Small intestine (tissue), 7 donors: ENCODE data around the gene METRNL. TPM values are rescaled to one million over a fixed set of nuclear protein-coding genes. Genes with fewer than 3 reads are reported as not detected.

Experiments used
- DNase-seq, 2 donors: peaks; one replicate each; pipeline versions ENCODE4 v3.0.0 to v3.0.0-alpha.2; 2013
- FAIRE-seq: peaks from 2 replicates; lab custom pipeline; 2012; peaks lifted over from hg19 to GRCh38; lab: Jason Lieb, UNC
- H3K27ac ChIP-seq, 3 donors: one replicate each; pipeline ENCODE4 v1.5.1; 2013; ENCODE audit warnings: low read length in 2 of 3, mild to moderate bottlenecking in 2 of 3, control low read depth in 1 of 3, inconsistent platforms in 1 of 3, low read depth in 1 of 3, moderate library complexity in 1 of 3
- H3K27me3 ChIP-seq, 3 donors: one replicate each; pipeline ENCODE4 v1.6.1; 2013; ENCODE audit warnings: low read length in 3 of 3, inconsistent platforms in 1 of 3; ENCODE audit not compliant: control insufficient read depth in 3 of 3, insufficient read depth in 3 of 3
- H3K36me3 ChIP-seq, 3 donors: one replicate each; pipeline ENCODE4 v1.6.1; 2013; ENCODE audit warnings: low read length in 3 of 3, inconsistent platforms in 1 of 3, low read depth in 1 of 3, mild to moderate bottlenecking in 1 of 3, moderate library complexity in 1 of 3; ENCODE audit not compliant: control insufficient read depth in 3 of 3, insufficient read depth in 2 of 3
- H3K4me1 ChIP-seq, 3 donors: one replicate each; pipeline ENCODE4 v1.6.1; 2013; ENCODE audit warnings: low read length in 2 of 3, inconsistent platforms in 1 of 3, low read depth in 1 of 3, mild to moderate bottlenecking in 1 of 3, moderate library complexity in 1 of 3; ENCODE audit not compliant: control insufficient read depth in 3 of 3, insufficient read depth in 2 of 3
- H3K4me3 ChIP-seq, 3 donors: one replicate each; pipeline ENCODE4 v1.5.1; 2013; ENCODE audit warnings: low read length in 3 of 3, control low read depth in 1 of 3, inconsistent platforms in 1 of 3, low read depth in 1 of 3, mild to moderate bottlenecking in 1 of 3, moderate library complexity in 1 of 3
- H3K9me3 ChIP-seq, 2 donors: one replicate each; pipeline ENCODE4 v1.6.1; 2013; ENCODE audit warnings: low read depth in 1 of 2, low read length in 1 of 2; ENCODE audit not compliant: control insufficient read depth in 2 of 2, insufficient read depth in 1 of 2
- WGBS, 3 donors: extraction: QIAGEN DNeasy Blood & Tissue Kit; methylation state at CpG; one replicate each; pipeline ENCODE4 v1.1.7; 2013; 5-methylcytosine and 5-hydroxymethylcytosine counted together
- polyA plus RNA-seq, 4 donors: library from polyadenylated mRNA; stranded (reverse) in 3 of 4; unstranded in 1 of 4; fragments of 200-250 nt in 3 of 4; fragments of 120-200 nt in 1 of 4; gene quantifications; one replicate each; pipeline versions ENCODE4 v1.2.1 to v1.2.3, GENCODE V29; 2013
- donor health status: healthy with polysubstance abuse.
- donor health status: control.
- donor health status: control.
- donor health status: Bipolar disorder and iron deficiency.
- donor health status: healthy.

Gene METRNL
- polyA plus RNA-seq, 4 donors, result 64.4 to 119 (median 115) TPM

GRCh38 chr17:83077939-83078338, 1.5 kb upstream of the METRNL start:
- Histone ChIP-seq H3K9me3 (no peaks in the 10 kb centered on the region), H3K27me3 (peaks cover 0 to 37% (median 6%) of the 10 kb centered on the region in 3 donors), H3K36me3 (peaks cover 0 to 17% (median 0%) of the 10 kb centered on the region in 3 donors), H3K4me3 (peak overlapping the region in 1 of 3 donors; percentile 30), H3K4me1 (peaks cover under 1 to 37% (median 6%) of the 10 kb centered on the region in 3 donors), H3K27ac (no peak overlapping the region)
- FAIRE-seq, result no peak
- 27 to 54% (median 32%) methylated on average over 7 of the region's 7 CpGs for WGBS, 3 donors
- DNase-seq, result peak in 1 of 2 donors; percentile 52

DNA sequence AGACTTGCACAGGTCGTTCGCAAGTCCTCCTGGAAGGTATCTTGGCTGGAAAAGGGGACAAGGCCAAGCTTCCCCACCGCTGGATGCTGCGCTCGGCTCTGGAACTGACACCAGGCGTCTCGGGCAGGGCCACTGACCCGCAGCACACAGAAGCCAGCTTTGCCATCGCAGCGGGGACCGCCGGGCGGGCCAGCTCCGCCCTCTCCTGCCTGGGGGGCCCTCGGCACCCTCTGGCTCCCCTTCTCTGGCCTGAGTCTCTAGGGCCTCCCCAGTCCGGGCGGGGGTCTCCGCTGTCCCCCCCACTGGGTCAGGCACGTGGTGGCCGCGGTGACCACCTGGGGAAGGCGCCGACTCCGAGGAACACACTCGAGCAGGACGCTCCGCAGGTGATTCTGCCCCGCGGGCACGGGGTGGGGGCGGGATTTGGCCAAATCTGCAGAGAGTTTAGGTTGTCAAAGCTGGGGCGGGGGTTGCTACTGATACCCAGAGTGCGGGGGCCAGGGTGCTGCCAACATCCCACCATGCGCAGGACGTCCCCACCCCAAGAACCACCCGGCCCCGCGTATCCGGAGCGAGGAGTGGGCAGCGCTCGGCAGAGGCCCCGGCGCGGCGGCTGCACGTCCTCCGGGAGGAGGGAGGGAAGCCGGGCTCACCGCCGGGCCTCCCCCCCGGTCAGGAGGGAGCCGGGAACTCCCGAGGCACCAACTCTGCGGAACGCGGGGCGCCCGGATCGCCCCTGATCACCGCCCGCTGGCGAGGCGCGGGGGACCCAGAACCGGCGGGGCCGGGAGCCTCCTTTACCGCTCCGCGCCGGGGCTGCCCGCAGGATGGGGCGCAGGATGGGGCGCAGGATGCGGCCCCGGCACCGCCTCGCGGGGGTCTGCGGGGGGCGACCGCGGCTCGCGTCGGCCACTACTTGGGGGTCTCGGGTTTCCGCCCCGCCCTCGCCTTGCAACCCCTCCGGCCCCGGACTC, 744 bp upstream of the METRNL start:
- WGBS, 3 donors, result 2 to 6% (median 4%) methylated on average over 50 to 93 of the region's 93 CpGs
- peak overlapping the region in 1 of 3 donors; percentile 33 for H3K27ac ChIP-seq
- H3K4me3 ChIP-seq, result peak overlapping the region; percentile 30 to 96 (median 50)
- FAIRE-seq, result no peak
- peak in 1 of 2 donors; percentile 67 for DNase-seq
- peaks cover 0 to 24% (median 0%) of the 10 kb centered on the region in 3 donors for H3K36me3 ChIP-seq
- peaks cover 0 to 37% (median 6%) of the 10 kb centered on the region in 3 donors for H3K27me3 ChIP-seq
- H3K9me3 ChIP-seq, result no peaks in the 10 kb centered on the region
- peaks cover 7 to 38% (median 7%) of the 10 kb centered on the region in 3 donors for H3K4me1 ChIP-seq

GRCh38 chr17:83079766-83080578, 563 bp downstream of the METRNL start:
- 0 to 1% (median 0%) methylated on average over 20 to 127 of the region's 127 CpGs for WGBS, 3 donors
- Histone ChIP-seq H3K36me3 (peaks cover 0 to 33% (median 0%) of the 10 kb centered on the region in 3 donors), H3K27me3 (peaks cover 0 to 32% (median 6%) of the 10 kb centered on the region in 3 donors), H3K9me3 (no peaks in the 10 kb centered on the region), H3K27ac (peak overlapping the region; percentile 83 to 100 (median 100)), H3K4me3 (peak overlapping the region; percentile 18 to 96 (median 89)), H3K4me1 (peaks cover 13 to 48% (median 15%) of the 10 kb centered on the region in 3 donors)
- DNase-seq (peak in 1 of 2 donors; percentile 62), FAIRE-seq (no peak)

GRCh38 chr17:83080579-83080857, 1.1 kb downstream of the METRNL start:
- Histone ChIP-seq H3K4me1 (peaks cover 13 to 54% (median 19%) of the 10 kb centered on the region in 3 donors), H3K27ac (peak overlapping the region; percentile 83 to 100 (median 100)), H3K4me3 (peak overlapping the region; percentile 77 to 96 (median 89)), H3K9me3 (no peaks in the 10 kb centered on the region), H3K36me3 (peaks cover 0 to 39% (median 2%) of the 10 kb centered on the region in 3 donors), H3K27me3 (peaks cover 0 to 32% (median 6%) of the 10 kb centered on the region in 3 donors)
- no peak for FAIRE-seq
- 0 to 1% (median 0%) methylated on average over 33 to 42 of the region's 44 CpGs for WGBS, 3 donors
- no peak for DNase-seq

GRCh38 chr17:83080858-83081683, 1.7 kb downstream of the METRNL start:
- 1 to 3% (median 2%) methylated on average over 51 to 91 of the region's 91 CpGs for WGBS, 3 donors

GRCh38 chr17:83081684-83082201, 2.3 kb downstream of the METRNL start:
- WGBS, 3 donors, result 16 to 36% (median 26%) methylated on average over 23 of the region's 23 CpGs
- DNase-seq, result peak; percentile 97

More at GRCh38 chr17:83080858-83081683, 1.7 kb downstream of the METRNL start:
- Histone ChIP-seq H3K36me3 (peaks cover 0 to 44% (median 5%) of the 10 kb centered on the region in 3 donors), H3K27ac (peak overlapping the region; percentile 90 to 100 (median 100)), H3K27me3 (peaks cover 0 to 26% (median 6%) of the 10 kb centered on the region in 3 donors), H3K4me3 (peak overlapping the region; percentile 77 to 96 (median 89)), H3K9me3 (no peaks in the 10 kb centered on the region), H3K4me1 (peaks cover 13 to 59% (median 21%) of the 10 kb centered on the region in 3 donors)
- peak in 1 of 2 donors; percentile 83 for DNase-seq
- no peak for FAIRE-seq

DNA sequence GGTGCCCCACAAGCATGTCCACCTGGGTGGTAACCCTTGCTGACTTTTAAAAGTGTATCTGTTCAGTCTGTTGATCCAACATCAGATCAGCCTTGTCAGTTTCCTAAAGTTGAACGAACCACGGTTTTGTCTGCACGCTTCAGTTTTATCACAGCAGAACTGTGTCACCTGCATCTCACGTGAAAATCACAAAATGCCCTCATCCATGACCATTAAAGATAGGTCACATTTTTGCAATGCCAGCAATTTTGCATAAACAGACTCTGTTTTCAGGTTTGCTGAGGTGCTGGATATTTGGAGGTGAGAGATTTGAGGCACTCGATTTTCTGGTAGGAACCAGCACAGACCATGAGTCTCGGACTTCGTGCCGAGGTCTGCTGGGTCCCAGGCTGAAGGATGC, 3.0 kb downstream of the METRNL start:
- no peak for FAIRE-seq

More at GRCh38 chr17:83081684-83082201, 2.3 kb downstream of the METRNL start:
- FAIRE-seq, result no peak
- Histone ChIP-seq H3K4me3 (peak overlapping the region in 2 of 3 donors; percentile 77 to 96), H3K36me3 (peaks cover 0 to 51% (median 7%) of the 10 kb centered on the region in 3 donors), H3K4me1 (peaks cover 13 to 66% (median 21%) of the 10 kb centered on the region in 3 donors), H3K9me3 (no peaks in the 10 kb centered on the region), H3K27ac (peak overlapping the region; percentile 90 to 100 (median 100)), H3K27me3 (peaks cover 0 to 21% (median 6%) of the 10 kb centered on the region in 3 donors)

More for the DNA sequence above, 3.0 kb downstream of the METRNL start:
- peaks cover 13 to 73% (median 21%) of the 10 kb centered on the region in 3 donors for H3K4me1 ChIP-seq
- H3K9me3 ChIP-seq, result no peaks in the 10 kb centered on the region
- WGBS, 3 donors, result 48 to 77% (median 64%) methylated on average over 8 of the region's 8 CpGs
- H3K4me3 ChIP-seq, result peak overlapping the region in 2 of 3 donors; percentile 4 to 96
- no peak for DNase-seq
- peaks cover 0 to 15% (median 6%) of the 10 kb centered on the region in 3 donors for H3K27me3 ChIP-seq
- H3K27ac ChIP-seq, result peak overlapping the region; percentile 90 to 100 (median 100)
- H3K36me3 ChIP-seq, result peaks cover 0 to 58% (median 7%) of the 10 kb centered on the region in 3 donors
